K562 (cell line): ENCODE measurements around the gene DCST1.

Experiments used
- CTCF ChIP-seq, 3 experiments: IDR thresholded peaks in 2 of 3; conservative IDR thresholded peaks in 1 of 3; 2 replicates each; pipeline ENCODE4 v1.5.1; 2011 to 2012; ENCODE audit warnings: low read length in 3 of 3, mild to moderate bottlenecking in 3 of 3, control low read depth in 2 of 3, improper control_type of control experiment in 1 of 3, inconsistent platforms in 1 of 3, low read depth in 1 of 3, mixed read lengths in 1 of 3, moderate library complexity in 1 of 3; ENCODE audit not compliant: insufficient read depth in 2 of 3
- NCOA1 ChIP-seq: fragments of 450-650 bp; IDR thresholded peaks from 2 replicates; pipeline ENCODE4 v1.6.1; 2016; ENCODE audit warnings: low read depth
- SMARCA4 ChIP-seq: fragments of 450-650 bp; IDR thresholded peaks from 2 replicates; pipeline ENCODE4 v1.6.1; 2016
- TCF7 ChIP-seq: sonication (generic); IDR thresholded peaks from 2 replicates; pipeline ENCODE4 v1.6.1; 2016; ENCODE audit warnings: antibody characterized with exemption, borderline replicate concordance

GRCh38 chr1:155051777-155052398 is 18.3 kb downstream of the DCST1 start:
- no peak for TF ChIP-seq CTCF (IDR thresholded peaks at IDR 0.05 in 2 of 3, conservative IDR thresholded peaks at IDR 0.05 in 1 of 3; ENCODE audit: insufficient read depth in 2 of 3, low read depth in 1 of 3, low read length in 3 of 3)
- no peak for TF ChIP-seq SMARCA4
- no peak for TF ChIP-seq NCOA1
- no peak for TF ChIP-seq TCF7
